Astrocyte (in vitro differentiated cells and primary cell): Measurements from ENCODE around the gene CDC20B.

ENCODE experiments used
- CTCF ChIP-seq: IDR thresholded peaks from 2 replicates; pipeline ENCODE4 v1.5.1; 2011; ENCODE audit warnings: low read depth, mild to moderate bottlenecking, inconsistent platforms, low read length, moderate library complexity; ENCODE audit not compliant: insufficient read depth
- EZH2 ChIP-seq: IDR thresholded peaks from 2 replicates; pipeline ENCODE4 v1.6.1; 2012; ENCODE audit warnings: mild to moderate bottlenecking, low read length, inconsistent platforms; ENCODE audit not compliant: insufficient read depth

GRCh38 chr5:55205001-55205400 is 32.0 kb upstream of the CDC20B start:
- TF ChIP-seq CTCF (no peak), EZH2 (no peak)
